Activated T-cell treated with anti-CD3 and anti-CD28 coated beads, Interleukin-2, amount 50 U/mL, for 72 hours (primary cell): Measurements from ENCODE around the gene TBC1D2B. TPM values are rescaled to one million over a fixed set of nuclear protein-coding genes. Genes with fewer than 3 reads are reported as not detected.

ENCODE experiments used
- ATAC-seq, 2 donors: fragments of 150-1000 bp; cut with Tn5 transposase; replicated peaks in 1 of 2; 2 replicates each; pipeline ENCODE4 v1.10.0; 2021; ENCODE audit warnings: moderate library complexity in 2 of 2, mild to moderate bottlenecking in 1 of 2
- DNase-seq, 2 donors: peaks; one replicate each; pipeline ENCODE4 v3.0.0; 2021 to 2022; ENCODE audit warnings: mixed read lengths in 1 of 2
- H3K27ac Mint-ChIP-seq: one replicate; pipeline ENCODE4 v1.8.0; 2022; ENCODE audit warnings: mild to moderate bottlenecking, moderate library complexity, mixed read lengths
- H3K27me3 Mint-ChIP-seq: one replicate; pipeline ENCODE4 v1.8.0; 2022; ENCODE audit warnings: low read depth, mixed read lengths
- H3K36me3 Mint-ChIP-seq, 2 donors: one replicate each; pipeline ENCODE4 v1.8.0; 2022; ENCODE audit warnings: mixed read lengths in 2 of 2, mild to moderate bottlenecking in 1 of 2; ENCODE audit not compliant: insufficient read depth in 2 of 2
- H3K4me1 Mint-ChIP-seq: one replicate; pipeline ENCODE4 v1.8.0; 2022; ENCODE audit warnings: low read depth, mixed read lengths
- H3K4me3 Mint-ChIP-seq, 2 donors: one replicate each; pipeline ENCODE4 v1.8.0; 2022; ENCODE audit warnings: mild to moderate bottlenecking in 2 of 2, mixed read lengths in 2 of 2, moderate library complexity in 2 of 2
- H3K9me3 Mint-ChIP-seq, 2 donors: one replicate each; pipeline ENCODE4 v1.8.0; 2022; ENCODE audit warnings: mixed read lengths in 2 of 2
- total RNA-seq, 2 donors: library from RNA; stranded (reverse); gene quantifications; one replicate each; pipeline ENCODE4 v1.2.3, GENCODE V29; 2022

Gene TBC1D2B
- total RNA-seq, 2 donors from 2014 or later: 67.8 to 75.0 TPM

DNA sequence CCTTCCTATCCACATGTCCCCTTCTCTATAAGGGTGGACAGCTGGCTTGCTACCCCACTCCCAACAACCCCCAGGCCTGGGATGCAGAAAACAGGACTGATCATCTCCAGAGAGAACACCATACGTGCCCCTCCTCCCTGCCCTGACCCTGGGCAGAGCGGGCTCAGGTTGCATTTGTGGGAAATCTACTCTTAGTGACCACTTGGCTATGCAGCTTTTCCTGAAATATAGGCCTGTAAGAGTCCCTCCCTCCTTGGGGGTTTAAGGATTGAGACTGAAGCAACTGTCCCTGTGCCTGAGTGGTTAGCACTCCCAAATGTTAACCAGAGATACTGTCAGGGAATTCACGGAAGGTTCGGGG, 26.6 kb upstream of the TBC1D2B start:
- H3K9me3 Mint-ChIP-seq: no peaks in the 10 kb centered on the region
- H3K4me1 Mint-ChIP-seq: peaks cover 46% of the 10 kb centered on the region
- no peaks in the 10 kb centered on the region for H3K27me3 Mint-ChIP-seq
- DNase-seq (no peak), ATAC-seq (peak in 1 of 2 donors; percentile 29)
- H3K27ac Mint-ChIP-seq: peak overlapping the region; percentile 94
- no peaks in the 10 kb centered on the region for H3K36me3 Mint-ChIP-seq
- H3K4me3 Mint-ChIP-seq: peak overlapping the region; percentile 64 to 69

DNA sequence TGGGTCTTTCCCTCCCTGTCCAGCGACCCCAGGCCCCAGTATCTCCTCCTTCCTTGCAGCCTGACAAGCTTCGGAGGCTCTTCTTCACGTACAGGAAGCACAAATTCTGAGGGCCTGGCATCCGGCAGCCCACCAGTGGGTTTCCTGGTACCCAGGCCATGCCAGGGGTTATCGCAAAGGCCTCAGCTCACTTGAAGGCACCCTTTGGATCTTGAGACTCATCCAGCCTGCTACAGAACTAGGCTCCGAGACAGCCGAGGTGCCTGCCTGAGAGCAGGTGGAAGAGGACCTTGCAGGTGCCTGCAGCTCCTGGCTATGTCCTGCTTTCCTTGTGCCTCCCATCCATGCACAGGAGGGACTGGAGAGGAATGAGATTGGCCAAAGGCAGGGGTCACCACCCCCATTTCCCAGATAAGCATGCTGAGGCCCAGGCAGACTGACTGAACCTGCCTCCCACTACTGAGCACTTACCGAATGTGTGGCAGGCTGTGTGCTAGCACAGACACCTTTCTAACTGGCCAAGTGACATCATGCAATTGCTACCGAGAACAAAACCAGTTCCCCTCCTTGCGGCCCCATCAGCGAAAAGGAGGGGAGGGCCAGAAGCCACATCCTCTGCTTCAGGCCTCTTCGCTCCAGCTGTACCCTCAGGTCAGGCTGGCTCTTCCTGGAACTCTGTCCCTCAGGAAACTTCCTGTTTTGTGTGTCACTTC, 26.1 kb upstream of the TBC1D2B start:
- H3K27me3 Mint-ChIP-seq: no peaks in the 10 kb centered on the region
- ATAC-seq (peak; percentile 88), DNase-seq (peak; percentile 77 to 78)
- H3K4me1 Mint-ChIP-seq: peaks cover 46% of the 10 kb centered on the region
- peak overlapping the region; percentile 94 for H3K27ac Mint-ChIP-seq
- H3K9me3 Mint-ChIP-seq: no peaks in the 10 kb centered on the region
- H3K4me3 Mint-ChIP-seq: peak overlapping the region; percentile 64 to 69
- H3K36me3 Mint-ChIP-seq: no peaks in the 10 kb centered on the region

DNA sequence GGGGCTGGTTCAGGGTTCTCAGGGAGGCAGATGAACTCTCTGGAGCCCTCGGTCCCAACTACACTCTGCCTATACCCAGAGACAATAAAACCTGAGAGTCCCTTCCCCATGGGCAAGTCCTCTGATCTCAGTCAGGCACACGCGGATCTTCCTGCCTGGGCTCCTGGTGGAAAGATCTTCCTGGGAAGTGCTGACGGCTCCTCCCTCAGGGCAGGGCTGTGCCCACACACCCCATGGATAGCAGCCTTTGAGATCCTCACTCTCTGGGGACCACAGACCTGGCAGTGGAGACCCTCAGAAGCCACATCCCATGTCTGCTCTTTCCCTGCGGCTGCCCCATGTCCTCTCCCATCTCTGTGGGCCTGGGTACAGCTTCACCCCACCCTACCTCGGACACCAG, 25.2 kb upstream of the TBC1D2B start:
- Mint-ChIP-seq H3K4me1 (peaks cover 39% of the 10 kb centered on the region), H3K9me3 (no peaks in the 10 kb centered on the region), H3K27ac (no peak overlapping the region), H3K27me3 (no peaks in the 10 kb centered on the region), H3K4me3 (no peak overlapping the region), H3K36me3 (no peaks in the 10 kb centered on the region)
- DNase-seq (no peak), ATAC-seq (no peak)

- peaks cover 35% of the 10 kb centered on the region for H3K4me1 Mint-ChIP-seq
- DNase-seq (no peak), ATAC-seq (no peak)
- no peak overlapping the region for H3K27ac Mint-ChIP-seq
- no peaks in the 10 kb centered on the region for H3K9me3 Mint-ChIP-seq
- no peaks in the 10 kb centered on the region for H3K27me3 Mint-ChIP-seq
- H3K4me3 Mint-ChIP-seq: no peak overlapping the region
- H3K36me3 Mint-ChIP-seq: no peaks in the 10 kb centered on the region
These were observed 24.7 kb upstream of the TBC1D2B start for GRCh38 chr15:78102211-78102610.

DNA sequence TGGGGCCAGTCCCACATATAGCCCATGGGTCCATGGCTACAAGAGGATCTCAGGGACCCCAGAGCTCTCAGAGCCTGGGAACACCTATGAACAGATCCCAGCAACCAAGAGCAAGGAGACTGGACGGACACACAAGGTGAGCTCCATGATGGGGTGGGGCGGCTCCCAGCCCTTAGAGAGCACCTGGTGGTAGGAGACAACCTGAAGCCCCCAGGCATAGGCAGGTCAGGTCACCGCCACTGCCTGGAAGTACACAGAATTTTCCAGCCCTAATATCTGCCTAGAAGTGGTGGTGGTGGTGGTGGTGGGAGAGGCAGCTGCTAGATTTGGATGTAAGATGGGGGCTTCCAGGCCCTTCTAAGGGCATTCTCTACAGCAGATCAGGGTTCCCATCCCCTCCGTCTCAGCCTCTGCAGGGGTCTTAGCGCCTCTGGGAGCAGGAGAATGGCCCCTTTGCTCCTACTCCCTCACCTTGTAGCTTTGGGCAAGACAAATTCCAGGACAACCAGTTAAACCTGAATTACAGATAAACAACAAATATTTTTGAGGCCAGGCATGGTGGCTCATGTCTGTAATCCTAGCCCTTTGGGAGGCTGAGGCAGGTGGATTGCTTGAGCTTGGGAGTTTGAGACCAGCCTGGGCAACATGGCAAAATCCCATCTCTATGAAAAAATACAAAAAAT, 24.1 kb upstream of the TBC1D2B start:
- ATAC-seq: no peak
- no peak overlapping the region for H3K27ac Mint-ChIP-seq
- H3K4me1 Mint-ChIP-seq: peaks cover 35% of the 10 kb centered on the region
- no peak overlapping the region for H3K4me3 Mint-ChIP-seq
- H3K9me3 Mint-ChIP-seq: no peaks in the 10 kb centered on the region
- H3K36me3 Mint-ChIP-seq: no peaks in the 10 kb centered on the region
- H3K27me3 Mint-ChIP-seq: no peaks in the 10 kb centered on the region
- no peak for DNase-seq

- no peak for DNase-seq
- H3K36me3 Mint-ChIP-seq: no peaks in the 10 kb centered on the region
- H3K27ac Mint-ChIP-seq: no peak overlapping the region
- H3K9me3 Mint-ChIP-seq: no peaks in the 10 kb centered on the region
- peaks cover 32% of the 10 kb centered on the region for H3K4me1 Mint-ChIP-seq
- H3K27me3 Mint-ChIP-seq: no peaks in the 10 kb centered on the region
- ATAC-seq: no peak
- H3K4me3 Mint-ChIP-seq: no peak overlapping the region
These were observed 23.4 kb upstream of the TBC1D2B start for GRCh38 chr15:78100886-78101285.

GRCh38 chr15:78098131-78098755, 20.7 kb upstream of the TBC1D2B start:
- ATAC-seq: no peak
- no peak for DNase-seq
- no peak overlapping the region for H3K4me3 Mint-ChIP-seq
- no peaks in the 10 kb centered on the region for H3K9me3 Mint-ChIP-seq
- peaks cover 5% of the 10 kb centered on the region for H3K4me1 Mint-ChIP-seq
- no peaks in the 10 kb centered on the region for H3K27me3 Mint-ChIP-seq
- no peaks in the 10 kb centered on the region for H3K36me3 Mint-ChIP-seq
- no peak overlapping the region for H3K27ac Mint-ChIP-seq

- H3K4me3 Mint-ChIP-seq: no peak overlapping the region
- no peaks in the 10 kb centered on the region for H3K27me3 Mint-ChIP-seq
- ATAC-seq (no peak), DNase-seq (no peak)
- no peaks in the 10 kb centered on the region for H3K4me1 Mint-ChIP-seq
- H3K27ac Mint-ChIP-seq: no peak overlapping the region
- no peaks in the 10 kb centered on the region for H3K36me3 Mint-ChIP-seq
- no peaks in the 10 kb centered on the region for H3K9me3 Mint-ChIP-seq
These were observed 20.2 kb upstream of the TBC1D2B start for GRCh38 chr15:78097667-78098066.

DNA sequence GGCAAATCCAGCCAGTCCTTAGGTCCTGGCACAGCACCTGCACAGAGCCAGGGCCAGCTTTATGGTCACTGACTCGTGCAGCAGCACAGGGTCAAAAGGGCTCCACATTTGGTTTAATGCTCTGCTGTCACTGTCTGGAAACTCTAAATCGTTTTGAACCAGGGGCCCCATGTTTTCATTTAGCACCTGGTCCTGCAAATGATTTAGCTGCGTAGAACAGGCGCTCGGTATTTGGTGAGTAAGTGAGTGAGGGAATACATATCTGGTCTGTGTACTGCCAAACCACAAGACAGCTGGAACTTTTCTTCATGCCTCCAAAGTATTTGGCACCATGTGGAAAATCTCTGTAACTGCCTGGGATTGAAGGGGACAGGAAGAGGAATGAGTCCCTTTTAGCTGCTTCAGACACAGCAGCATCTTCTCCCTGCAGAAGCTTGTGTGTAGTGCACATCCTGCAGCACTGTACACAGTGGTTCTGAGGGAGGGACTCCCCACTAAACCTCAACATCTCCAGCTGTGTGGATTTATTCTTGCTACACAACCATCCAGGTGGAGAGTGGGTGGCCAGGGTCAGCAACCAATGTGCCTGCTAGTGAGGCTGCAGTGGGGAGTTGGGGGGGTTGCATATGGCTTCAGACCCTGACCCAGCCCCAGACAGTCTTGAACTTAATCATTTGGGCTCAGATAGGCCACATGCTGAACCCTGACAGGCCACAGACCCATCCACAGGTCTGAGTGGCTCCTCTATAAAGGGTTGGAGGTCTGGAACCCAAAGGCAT, 15.9 kb upstream of the TBC1D2B start:
- ATAC-seq: no peak
- no peaks in the 10 kb centered on the region for H3K27me3 Mint-ChIP-seq

DNA sequence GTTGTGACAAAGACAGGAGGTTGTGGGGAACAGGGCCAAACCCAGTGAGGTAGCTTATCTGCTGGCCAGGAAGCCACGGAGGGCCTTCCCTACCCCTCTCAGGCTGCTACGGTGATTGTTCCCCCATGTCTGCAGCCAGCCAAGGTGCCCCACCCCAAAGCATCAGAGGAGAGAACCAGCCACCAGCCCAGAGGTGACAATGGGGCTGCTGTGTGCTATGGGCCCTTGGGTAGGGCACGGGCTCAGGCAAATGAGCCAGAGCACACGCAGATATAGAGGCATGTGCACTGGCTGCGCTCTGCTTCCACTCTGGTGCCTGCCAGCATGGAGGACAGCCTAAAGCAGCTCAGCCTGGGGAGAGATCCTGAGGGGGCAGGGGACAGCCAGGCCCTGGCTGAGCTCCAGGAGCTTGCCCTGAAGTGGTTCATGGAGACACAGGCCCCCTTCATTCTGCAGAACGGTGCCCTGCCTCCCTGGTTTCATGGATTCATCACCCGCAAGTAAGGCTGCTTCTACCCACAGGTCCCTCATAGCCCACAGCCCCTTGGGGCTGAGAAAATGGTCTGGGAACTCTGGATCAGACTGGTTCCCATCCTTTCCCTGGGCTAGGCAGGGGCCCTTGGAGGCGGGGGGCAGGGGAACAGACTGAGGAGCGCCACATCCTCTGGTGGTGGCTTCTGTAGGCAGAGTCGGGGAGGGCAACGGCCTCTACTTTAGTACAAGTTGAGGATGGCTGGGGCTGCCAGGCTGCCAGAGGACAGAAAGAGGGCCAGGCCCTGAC, 14.9 kb upstream of the TBC1D2B start, which contains the start of gene SH2D7:
TSS of gene SH2D7 (plus strand) at position 301 of the 781 bp plus-strand sequence. CDS start at position 325, 24 bp downstream.
- no peak within 1 kb of the TSS for H3K27ac Mint-ChIP-seq
- ATAC-seq (peak in 1 of 2 donors; percentile 11), DNase-seq (no peak)
- no peaks in the 10 kb centered on the region for H3K9me3 Mint-ChIP-seq
- no peaks in the 10 kb centered on the region for H3K27me3 Mint-ChIP-seq
- no peak within 1 kb of the TSS for H3K4me3 Mint-ChIP-seq
- H3K4me1 Mint-ChIP-seq: peaks cover 4% of the 10 kb centered on the region
- no peaks in the 10 kb centered on the region for H3K36me3 Mint-ChIP-seq

More for the DNA sequence above, 15.9 kb upstream of the TBC1D2B start:
- Mint-ChIP-seq H3K27ac (no peak overlapping the region), H3K9me3 (no peaks in the 10 kb centered on the region), H3K4me3 (no peak overlapping the region), H3K4me1 (peaks cover 3% of the 10 kb centered on the region), H3K36me3 (no peaks in the 10 kb centered on the region)
- DNase-seq: no peak

GRCh38 chr15:78090422-78091063, 13.0 kb upstream of the TBC1D2B start:
- H3K4me3 Mint-ChIP-seq: no peak overlapping the region
- H3K4me1 Mint-ChIP-seq: peaks cover 11% of the 10 kb centered on the region
- H3K9me3 Mint-ChIP-seq: no peaks in the 10 kb centered on the region
- H3K36me3 Mint-ChIP-seq: no peaks in the 10 kb centered on the region
- no peak for DNase-seq
- no peak for ATAC-seq
- no peaks in the 10 kb centered on the region for H3K27me3 Mint-ChIP-seq
- H3K27ac Mint-ChIP-seq: no peak overlapping the region

- Mint-ChIP-seq H3K9me3 (no peaks in the 10 kb centered on the region), H3K36me3 (no peaks in the 10 kb centered on the region), H3K27ac (no peak overlapping the region), H3K27me3 (no peaks in the 10 kb centered on the region), H3K4me3 (no peak overlapping the region), H3K4me1 (peaks cover 13% of the 10 kb centered on the region)
- no peak for DNase-seq
- ATAC-seq: no peak
These were observed 11.2 kb upstream of the TBC1D2B start for GRCh38 chr15:78088773-78089080.
